ENCODE results near the gene SLC4A8.

The SLC4A8 gene

GRCh38 chr12:51395283-51396230, 29.1 kb upstream of the SLC4A8 start:
- no peak for DNase-seq

DNA sequence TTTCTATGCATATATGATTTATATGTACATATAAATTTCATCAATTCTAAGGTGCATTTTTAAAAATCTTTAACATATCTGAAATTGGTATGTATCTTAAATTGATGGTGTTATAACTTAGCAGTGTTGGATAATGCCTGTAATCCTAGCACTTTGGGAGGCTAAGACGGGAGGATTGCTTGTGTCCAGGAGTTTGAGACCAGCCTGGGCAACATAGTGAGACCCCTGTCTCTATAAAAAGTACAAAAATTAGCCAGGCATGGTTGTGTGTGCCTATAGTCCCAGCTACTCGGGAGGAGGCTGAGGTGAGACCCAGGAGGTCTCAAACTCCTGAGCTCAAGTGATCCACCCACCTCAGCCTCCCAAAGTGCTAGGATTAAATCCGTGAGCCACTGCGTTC, 27.0 kb upstream of the SLC4A8 start:
- no peak for DNase-seq

GRCh38 chr12:51399891-51400290, 24.7 kb upstream of the SLC4A8 start:
- DNase-seq, result no peak

GRCh38 chr12:51401020-51401419, 23.6 kb upstream of the SLC4A8 start:
- no peak for DNase-seq

- no peak for DNase-seq
Measured at GRCh38 chr12:51401486-51401885, 23.1 kb upstream of the SLC4A8 start.

DNA sequence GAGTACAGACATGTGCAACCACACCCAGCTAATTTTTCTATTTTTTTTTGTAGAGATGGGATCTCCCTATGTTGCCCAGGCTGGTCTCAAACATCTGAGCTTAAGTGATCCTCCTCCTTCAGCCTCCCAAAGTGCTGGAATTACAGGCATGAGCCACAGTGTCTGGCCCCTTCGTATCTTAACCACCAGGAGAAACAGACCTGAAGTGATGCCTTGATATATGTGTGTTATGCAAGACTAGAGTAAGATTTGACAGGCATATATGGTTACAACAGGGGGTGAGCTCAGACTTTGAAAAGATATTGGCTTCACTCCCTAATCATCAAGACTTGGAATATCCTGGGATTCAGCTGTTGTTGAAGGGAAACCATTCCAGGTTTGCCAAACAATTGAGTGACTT, 22.7 kb upstream of the SLC4A8 start:
- no peak for DNase-seq

GRCh38 chr12:51403159-51403558, 21.5 kb upstream of the SLC4A8 start:
- DNase-seq, result no peak

GRCh38 chr12:51403681-51404136, 20.9 kb upstream of the SLC4A8 start:
- no peak for DNase-seq

DNA sequence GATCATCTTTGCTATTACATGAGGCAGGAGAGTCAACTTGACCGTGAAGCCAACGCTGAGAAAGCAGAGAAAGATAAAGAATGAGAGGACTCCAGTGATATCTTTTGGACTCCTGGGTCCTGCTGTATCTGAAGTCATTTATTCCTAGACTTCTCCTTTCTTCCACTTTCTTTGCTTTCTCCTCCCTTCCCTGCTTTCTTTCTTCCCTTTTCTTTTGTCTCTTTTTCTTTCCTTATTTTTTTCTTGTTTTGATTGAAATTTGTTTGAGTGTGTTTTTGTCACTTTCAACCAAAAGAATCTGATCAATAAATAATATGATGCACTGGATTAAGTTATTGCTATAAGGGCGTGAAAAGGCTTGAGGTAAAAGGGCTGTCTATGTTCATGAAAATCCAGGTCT, 20.0 kb upstream of the SLC4A8 start:
- DNase-seq, result no peak

- DNase-seq, result no peak
Measured at GRCh38 chr12:51405801-51406207, 18.8 kb upstream of the SLC4A8 start.

- no peak for DNase-seq
Measured at GRCh38 chr12:51406290-51406689, 18.3 kb upstream of the SLC4A8 start.

- no peak for DNase-seq
Measured at GRCh38 chr12:51406859-51407258, 17.8 kb upstream of the SLC4A8 start.

GRCh38 chr12:51407604-51408003, 17.0 kb upstream of the SLC4A8 start:
- no peak for DNase-seq

DNA sequence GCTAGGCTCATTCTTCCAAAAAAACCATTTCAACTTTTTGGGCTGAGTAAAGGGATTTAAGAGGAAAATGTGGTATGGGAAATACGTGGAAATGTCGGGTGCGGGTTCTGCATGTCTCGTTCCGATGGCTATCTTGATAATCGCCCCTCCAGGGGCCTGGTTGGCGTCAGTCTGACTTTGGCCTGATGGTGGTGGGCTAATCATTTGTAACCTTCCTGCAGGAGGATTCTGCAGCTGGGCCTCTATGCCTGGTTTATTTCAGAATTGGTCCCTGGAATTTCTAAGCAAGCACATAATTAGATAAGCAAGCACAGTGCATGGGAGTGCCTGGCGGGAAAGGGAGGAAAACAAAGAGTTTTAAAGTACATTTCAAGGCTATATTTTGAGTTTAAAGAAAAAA, 14.8 kb upstream of the SLC4A8 start:
- DNase-seq, result no peak

DNA sequence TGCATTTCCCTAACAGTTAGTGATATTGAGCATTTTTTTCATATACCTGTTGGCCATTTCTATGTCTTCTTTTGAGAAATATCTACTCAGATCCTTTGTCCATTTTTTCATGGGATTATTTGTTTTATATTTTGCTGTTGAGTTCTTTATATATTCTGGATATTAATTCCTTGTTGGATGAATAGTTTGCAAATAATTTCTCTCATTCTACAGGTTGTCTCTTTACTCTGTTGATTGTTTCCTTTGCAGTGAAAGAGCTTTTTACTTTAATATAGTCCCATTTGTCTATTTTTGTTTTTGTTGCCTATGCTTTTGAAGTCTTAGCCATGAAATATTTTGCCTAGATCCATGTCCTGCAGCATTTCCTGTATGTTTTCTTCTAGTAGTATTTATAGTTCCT, 11.5 kb upstream of the SLC4A8 start:
- DNase-seq, result no peak

- DNase-seq, result no peak
Measured at GRCh38 chr12:51413791-51414190, 10.8 kb upstream of the SLC4A8 start.

DNA sequence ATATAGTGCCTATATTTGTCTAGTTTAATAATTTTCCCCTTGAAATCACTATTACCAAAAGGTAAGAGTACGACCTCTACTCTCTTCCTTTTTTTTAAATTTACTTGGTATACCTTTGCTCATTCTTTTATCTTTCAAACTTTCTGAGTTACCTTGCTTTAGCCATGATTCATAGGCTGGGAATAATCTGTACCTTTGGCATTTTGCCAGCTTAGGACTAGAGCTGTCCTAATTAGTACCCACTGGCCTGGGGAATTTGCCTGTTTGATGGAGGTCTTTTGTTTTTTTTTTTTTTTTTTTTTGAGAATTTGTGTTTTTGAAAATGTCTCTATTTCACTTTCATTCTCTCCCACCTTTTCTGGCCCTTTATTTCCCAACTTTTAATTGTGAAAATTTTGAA, 8.7 kb upstream of the SLC4A8 start:
- DNase-seq, result no peak

- no peak for DNase-seq
Measured at GRCh38 chr12:51417826-51418225, 6.8 kb upstream of the SLC4A8 start.

DNA sequence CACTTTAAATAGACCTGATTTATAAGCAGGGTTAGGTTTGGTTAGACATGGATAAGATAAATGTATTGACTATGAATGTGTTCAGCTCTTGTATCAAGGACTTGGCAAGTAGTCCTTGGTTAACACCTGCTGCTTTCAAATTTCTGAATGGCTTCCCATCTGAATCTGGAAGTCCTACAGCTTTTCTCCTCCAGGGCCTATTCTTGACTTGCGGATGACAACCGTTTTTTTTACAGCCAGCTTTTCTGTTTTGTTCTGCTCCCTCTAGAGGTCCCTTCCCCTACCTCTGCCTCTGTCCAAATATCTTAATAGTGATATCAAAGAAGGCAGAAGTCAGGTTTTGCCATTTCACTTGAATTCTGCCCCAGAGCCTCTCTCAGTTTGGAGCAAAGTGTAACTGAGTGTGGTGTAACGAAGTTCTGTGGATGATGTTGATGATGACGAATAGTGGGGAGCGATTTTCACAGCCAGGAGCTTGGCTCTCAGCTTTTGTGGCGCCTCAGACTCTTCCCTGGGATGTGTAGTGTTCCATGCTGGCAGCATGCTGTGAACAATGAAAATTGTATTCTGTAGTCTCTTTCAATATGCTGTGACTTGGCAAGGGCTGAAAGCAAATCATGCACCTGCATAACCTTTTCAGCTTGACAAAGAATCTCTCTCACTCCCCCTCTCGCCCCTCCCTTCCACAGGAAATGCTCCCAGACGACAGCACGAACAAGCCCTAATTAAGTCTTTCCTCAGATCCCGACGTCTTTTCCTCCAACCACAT, 5.0 kb upstream of the SLC4A8 start:
- DNase-seq, result peak; percentile 52

GRCh38 chr12:51421266-51421884, 3.3 kb upstream of the SLC4A8 start:
- DNase-seq, result peak; percentile 56

DNA sequence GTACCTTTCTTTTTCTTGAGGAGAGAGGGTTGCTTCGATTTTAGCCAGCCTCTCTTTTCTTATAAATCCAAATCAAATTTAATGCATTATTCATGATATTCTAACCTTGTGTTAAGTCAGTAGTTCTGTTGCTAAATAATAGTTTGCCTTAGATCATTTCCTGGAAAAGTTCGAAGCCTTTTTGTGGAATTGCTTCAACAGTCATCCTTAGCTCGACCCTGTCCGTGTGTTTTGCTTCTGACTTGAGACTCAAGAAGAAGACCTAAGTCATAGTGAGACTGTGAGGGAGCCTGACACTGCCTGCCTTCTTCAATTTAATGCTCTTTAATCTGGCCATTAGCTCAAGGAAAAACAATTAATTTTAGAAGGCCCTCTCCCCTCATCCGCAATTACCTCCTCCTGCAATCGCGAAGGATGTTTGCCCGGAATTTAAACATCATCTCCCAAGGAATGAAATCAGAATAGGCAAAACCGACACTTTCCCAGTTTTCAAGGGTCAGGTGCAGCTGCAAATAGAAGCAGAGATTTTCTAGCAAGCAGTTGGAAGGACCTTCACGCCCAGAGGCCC, 453 bp upstream of the SLC4A8 start:
- no peak for DNase-seq

GRCh38 chr12:51428256-51428655, 3.6 kb downstream of the SLC4A8 start:
- no peak for DNase-seq

- no peak for DNase-seq
Measured at GRCh38 chr12:51429700-51430099, 5.1 kb downstream of the SLC4A8 start.

Measured in NCI-H1417 treated with DMSO at 0.1 percent for 48 hours (cell line).